Measurements from ENCODE around the gene NANP. TPM values are rescaled to one million over a fixed set of nuclear protein-coding genes. Genes with fewer than 3 reads are reported as not detected.

NANP gene
- total and polyA plus RNA-seq, 2 of the 13 experiments (the other 11 are each of a cell fraction or from before 2014, with no cell fraction given): 8.9 to 21.5 TPM

- TF ChIP-seq TFDP2 (CRISPR knock-in tag; IDR thresholded peaks at IDR 0.05) (0 out of 2 replicates have a peak, but pooled peaks have one; percentile 28), ZNF773 (CRISPR knock-in tag; IDR thresholded peaks at IDR 0.05; ENCODE audit: borderline replicate concordance) (no peak), ZIK1 (CRISPR knock-in tag; IDR thresholded peaks at IDR 0.05; ENCODE audit: borderline replicate concordance, low read depth) (no peak), ZFP62 (CRISPR knock-in tag; IDR thresholded peaks at IDR 0.05) (no peak), TBP (CRISPR knock-in tag; IDR thresholded peaks at IDR 0.05) (no peak), ZNF121 (CRISPR knock-in tag; IDR thresholded peaks at IDR 0.05) (no peak), THAP7 (CRISPR knock-in tag; IDR thresholded peaks at IDR 0.05) (no peak), SP2 (CRISPR knock-in tag; IDR thresholded peaks at IDR 0.05) (no peak), FOXM1 (CRISPR knock-in tag; IDR thresholded peaks at IDR 0.05) (no peak), ZNF335 (CRISPR knock-in tag; IDR thresholded peaks at IDR 0.05) (no peak), HOXD1 (CRISPR knock-in tag; IDR thresholded peaks at IDR 0.05) (no peak), ZNF451 (CRISPR knock-in tag; IDR thresholded peaks at IDR 0.05) (0 out of 2 replicates have a peak, but pooled peaks have one; percentile 66), CREB1 (IDR thresholded peaks at IDR 0.05) (no peak), CREB1 (CRISPR knock-in tag; IDR thresholded peaks at IDR 0.05) (no peak), RAD21 (CRISPR knock-in tag; IDR thresholded peaks at IDR 0.05) (no peak), ZNF670 (CRISPR knock-in tag; IDR thresholded peaks at IDR 0.05; ENCODE audit: borderline replicate concordance) (no peak), HIVEP1 (CRISPR knock-in tag; IDR thresholded peaks at IDR 0.05) (no peak), SAP130 (CRISPR knock-in tag; IDR thresholded peaks at IDR 0.05; ENCODE audit: low read depth) (peak; percentile 63; the same call in 1 of the 2 replicates), TBL1XR1 (IDR thresholded peaks at IDR 0.05; ENCODE audit: borderline replicate concordance, low read length, partially characterized antibody) (peak; percentile 31), ZSCAN31 (CRISPR knock-in tag; IDR thresholded peaks at IDR 0.05; ENCODE audit: low read depth) (no peak), ZNF484 (CRISPR knock-in tag; IDR thresholded peaks at IDR 0.05; ENCODE audit: borderline replicate concordance, low read depth) (no peak), ZBTB42 (CRISPR knock-in tag; IDR thresholded peaks at IDR 0.05) (no peak), CENPT (CRISPR knock-in tag; IDR thresholded peaks at IDR 0.05; ENCODE audit: low read depth) (0 out of 2 replicates have a peak, but pooled peaks have one; percentile 42), ZNF891 (CRISPR knock-in tag; IDR thresholded peaks at IDR 0.05) (no peak), MATR3 (CRISPR knock-in tag; IDR thresholded peaks at IDR 0.05) (no peak), ZNF572 (CRISPR knock-in tag; IDR thresholded peaks at IDR 0.05) (no peak; the same call in 1 of the 2 replicates), ATRX (CRISPR knock-in tag; IDR thresholded peaks at IDR 0.05; ENCODE audit: borderline replicate concordance) (no peak), ZNF784 (CRISPR knock-in tag; IDR thresholded peaks at IDR 0.05; ENCODE audit: borderline replicate concordance) (no peak; the same call in 1 of the 2 replicates), HCFC1 (IDR thresholded peaks at IDR 0.05; ENCODE audit: low read depth, low read length) (no peak), SCMH1 (CRISPR knock-in tag; IDR thresholded peaks at IDR 0.05; ENCODE audit: borderline replicate concordance) (no peak), ARID2 (CRISPR knock-in tag; IDR thresholded peaks at IDR 0.05; ENCODE audit: borderline replicate concordance) (no peak), WIZ (CRISPR knock-in tag; IDR thresholded peaks at IDR 0.05) (peak; percentile 63; the same call in 1 of the 2 replicates)
Observed at GRCh38 chr20:25579081-25579770, 44.6 kb downstream of the NANP start (continued).

Measured in HepG2 (cell line).